H1 (cell line): ENCODE results near the gene DCBLD2. TPM values are rescaled to one million over a fixed set of nuclear protein-coding genes. Genes with fewer than 3 reads are reported as not detected.

ENCODE experiments used
- CTCF ChIA-PET: fragments of 300-600 bp; sonication (Branson Sonifier 250); formaldehyde crosslinking; loops from one replicate; lab custom pipeline; 2021; ENCODE audit not compliant: partially characterized antibody; lab: Charles Lee
- POLR2A ChIA-PET: fragments of 300-600 bp; sonication (Branson Sonifier 250); formaldehyde crosslinking; loops from one replicate; lab custom pipeline; 2021; ENCODE audit warnings: inconsistent platforms; ENCODE audit not compliant: partially characterized antibody; lab: Charles Lee
- DNase-seq, 2 experiments: peaks; one replicate each; pipeline versions ENCODE4 v3.0.0 to v3.0.0-alpha.2; 2010 to 2022; ENCODE audit warnings: low spot score in 2 of 2, low read depth in 1 of 2, mixed read lengths in 1 of 2
- FAIRE-seq: peaks from 2 replicates; lab custom pipeline; 2011; peaks lifted over from hg19 to GRCh38; lab: Jason Lieb, UNC
- H2AFZ ChIP-seq: 2 replicates; pipeline ENCODE4 v1.8.1; 2012; ENCODE audit warnings: low read length, inconsistent platforms
- H2AK5ac ChIP-seq: 2 replicates; pipeline ENCODE4 v1.6.1; 2013; ENCODE audit warnings: low read depth, low read length
- H2BK120ac ChIP-seq: replicated peaks from 2 replicates; pipeline ENCODE3; 2013; ENCODE audit warnings: low read depth, low read length, inconsistent platforms
- H2BK12ac ChIP-seq: 2 replicates; pipeline ENCODE4 v1.6.1; 2013; ENCODE audit warnings: low read depth, low read length
- H2BK15ac ChIP-seq: 2 replicates; pipeline ENCODE4 v1.6.1; 2013; ENCODE audit warnings: low read length
- H2BK20ac ChIP-seq: 2 replicates; pipeline ENCODE4 v1.6.1; 2013; ENCODE audit warnings: low read length
- H2BK5ac ChIP-seq: 2 replicates; pipeline ENCODE4 v1.6.1; 2013; ENCODE audit warnings: low read depth, low read length
- H3K14ac ChIP-seq: 2 replicates; pipeline ENCODE4 v1.6.1; 2013; ENCODE audit warnings: inconsistent platforms; ENCODE audit not compliant: insufficient read length
- H3K18ac ChIP-seq: 2 replicates; pipeline ENCODE4 v1.6.1; 2013; ENCODE audit warnings: low read length; ENCODE audit errors: extremely low read depth
- H3K23ac ChIP-seq: 2 replicates; pipeline ENCODE4 v1.6.1; 2013; ENCODE audit warnings: inconsistent platforms; ENCODE audit not compliant: insufficient read length
- H3K23me2 ChIP-seq: 2 replicates; pipeline ENCODE4 v1.6.1; 2013; ENCODE audit warnings: low read depth, low read length
- H3K27ac ChIP-seq: 2 replicates; pipeline ENCODE4 v1.6.1; 2011; ENCODE audit warnings: low read depth, low read length, inconsistent platforms
- H3K27me3 ChIP-seq, 4 experiments: replicated peaks in 1 of 4; 1 replicate in 1 of 4; 2 replicates in 3 of 4; pipeline versions ENCODE4 v1.6.1 to v1.8.1; 2011 to 2013; ENCODE audit warnings: low read length in 3 of 4, mild to moderate bottlenecking in 3 of 4, inconsistent platforms in 2 of 4, mixed read lengths in 2 of 4, moderate library complexity in 1 of 4; ENCODE audit not compliant: control insufficient read depth in 3 of 4, insufficient read depth in 3 of 4; ENCODE audit errors: extremely low read depth in 1 of 4
- H3K36me3 ChIP-seq, 4 experiments: 2 replicates each; pipeline versions ENCODE4 v1.6.1 to v1.8.1; 2011 to 2013; ENCODE audit warnings: mild to moderate bottlenecking in 4 of 4, low read length in 3 of 4, moderate library complexity in 2 of 4, control low read depth in 1 of 4, inconsistent platforms in 1 of 4; ENCODE audit not compliant: insufficient read depth in 4 of 4, control insufficient read depth in 2 of 4
- H3K4ac ChIP-seq: replicated peaks from 2 replicates; pipeline ENCODE3; 2013; ENCODE audit warnings: low read length, low read depth, mixed read lengths, inconsistent platforms; ENCODE audit not compliant: insufficient read length
- H3K4me1 ChIP-seq, 4 experiments: replicated peaks in 1 of 4; 1 replicate in 1 of 4; 2 replicates in 3 of 4; pipeline versions ENCODE4 v1.6.1 to v1.8.1; 2011 to 2013; ENCODE audit warnings: low read length in 3 of 4, inconsistent platforms in 2 of 4, mixed read lengths in 1 of 4; ENCODE audit not compliant: insufficient read depth in 4 of 4, control insufficient read depth in 3 of 4
- H3K4me2 ChIP-seq, 2 experiments: 2 replicates each; pipeline versions ENCODE4 v1.6.1 to v1.8.1; 2011 to 2013; ENCODE audit warnings: low read depth in 2 of 2, low read length in 2 of 2, control low read depth in 1 of 2, inconsistent platforms in 1 of 2, mild to moderate bottlenecking in 1 of 2; ENCODE audit not compliant: insufficient read depth in 1 of 2
- H3K4me3 ChIP-seq, 4 experiments: fragments of 200-600, 300-600 bp in 1 of 4; sonication (generic), shearing (Covaris generic), sonication (Bioruptor Twin) in 1 of 4; 2 replicates each; pipeline versions ENCODE4 v1.5.1 to v1.8.1; 2011 to 2016; ENCODE audit warnings: low read length in 4 of 4, low read depth in 3 of 4, control low read depth in 2 of 4, inconsistent platforms in 2 of 4, mild to moderate bottlenecking in 2 of 4, mixed read lengths in 1 of 4, moderate library complexity in 1 of 4; ENCODE audit not compliant: insufficient read depth in 2 of 4; ENCODE audit errors: extremely low read depth in 1 of 4
- H3K56ac ChIP-seq: replicated peaks from 2 replicates; pipeline ENCODE3; 2013; ENCODE audit warnings: low read depth, mild to moderate bottlenecking, mixed read lengths, low read length, inconsistent platforms; ENCODE audit not compliant: insufficient read length
- H3K79me1 ChIP-seq: 2 replicates; pipeline ENCODE4 v1.6.1; 2013; ENCODE audit warnings: low read depth, low read length, control low read depth
- H3K79me2 ChIP-seq, 2 experiments: 2 replicates each; pipeline versions ENCODE4 v1.6.1 to v1.8.1; 2012 to 2013; ENCODE audit warnings: low read length in 2 of 2, mild to moderate bottlenecking in 2 of 2, inconsistent platforms in 1 of 2; ENCODE audit not compliant: insufficient read depth in 2 of 2, control insufficient read depth in 1 of 2
- H3K9ac ChIP-seq, 4 experiments: replicated peaks in 1 of 4; 1 replicate in 1 of 4; 2 replicates in 3 of 4; pipeline versions ENCODE4 v1.6.1 to v1.8.1; 2011 to 2013; ENCODE audit warnings: low read depth in 3 of 4, low read length in 3 of 4, control low read depth in 2 of 4, mild to moderate bottlenecking in 2 of 4, moderate library complexity in 2 of 4, inconsistent platforms in 1 of 4; ENCODE audit errors: extremely low read depth in 1 of 4
- H3K9me3 ChIP-seq, 2 experiments: 2 replicates each; pipeline versions ENCODE4 v1.6.1 to v1.8.1; 2012 to 2013; ENCODE audit warnings: mild to moderate bottlenecking in 2 of 2, moderate library complexity in 2 of 2, control low read depth in 1 of 2, inconsistent platforms in 1 of 2, low read depth in 1 of 2, low read length in 1 of 2, mixed read lengths in 1 of 2; ENCODE audit not compliant: insufficient read depth in 2 of 2
- H4K20me1 ChIP-seq, 2 experiments: replicated peaks in 1 of 2; 2 replicates each; pipeline versions ENCODE3 to v1.8.1; 2011 to 2013; ENCODE audit warnings: inconsistent platforms in 2 of 2, low read length in 2 of 2, mild to moderate bottlenecking in 1 of 2; ENCODE audit not compliant: insufficient read depth in 2 of 2, control insufficient read depth in 1 of 2
- H4K5ac ChIP-seq: 2 replicates; pipeline ENCODE4 v1.6.1; 2013; ENCODE audit warnings: low read length, low read depth, mixed read lengths, inconsistent platforms; ENCODE audit not compliant: insufficient read length
- H4K8ac ChIP-seq: 2 replicates; pipeline ENCODE4 v1.8.0; 2013; ENCODE audit warnings: mild to moderate bottlenecking, moderate library complexity, low read length, inconsistent platforms; ENCODE audit not compliant: insufficient read depth; ENCODE audit errors: extremely low read depth
- H4K91ac ChIP-seq: replicated peaks from 2 replicates; pipeline ENCODE3; 2013; ENCODE audit warnings: low read length, mixed read lengths, inconsistent platforms; ENCODE audit not compliant: insufficient read length
- BRCA1 ChIP-seq: IDR thresholded peaks from 2 replicates; pipeline ENCODE4 v1.6.1; 2012; ENCODE audit warnings: low read depth, low read length, improper control_type of control experiment
- CHD2 ChIP-seq: IDR thresholded peaks from 2 replicates; pipeline ENCODE4 v1.6.1; 2012; ENCODE audit warnings: low read length, improper control_type of control experiment
- E2F6 ChIP-seq: IDR thresholded peaks from 2 replicates; pipeline ENCODE4 v1.6.1; 2012; ENCODE audit warnings: inconsistent platforms
- GABPA ChIP-seq: IDR thresholded peaks from 2 replicates; pipeline ENCODE4 v1.6.1; 2011; ENCODE audit warnings: mild to moderate bottlenecking, low read length, moderate library complexity, borderline replicate concordance; ENCODE audit not compliant: insufficient read depth
- NANOG ChIP-seq: IDR thresholded peaks from 2 replicates; pipeline ENCODE4 v1.6.1; 2011; ENCODE audit warnings: low read length, low read depth, mild to moderate bottlenecking, inconsistent platforms; ENCODE audit not compliant: insufficient read depth, poor library complexity, severe bottlenecking
- RFX5 ChIP-seq: IDR thresholded peaks from 2 replicates; pipeline ENCODE4 v1.6.1; 2011; ENCODE audit warnings: low read depth, low read length, improper control_type of control experiment, borderline replicate concordance
- SP2 ChIP-seq: IDR thresholded peaks from 2 replicates; pipeline ENCODE4 v1.6.1; 2012; ENCODE audit warnings: mild to moderate bottlenecking, low read length, inconsistent platforms
- USF2 ChIP-seq: IDR thresholded peaks from 2 replicates; pipeline ENCODE4 v1.6.1; 2011; ENCODE audit warnings: low read length, improper control_type of control experiment
- ZNF274 ChIP-seq: IDR thresholded peaks from 2 replicates; pipeline ENCODE4 v1.7.0; 2012; ENCODE audit warnings: low read length, borderline replicate concordance; ENCODE audit errors: extremely low read depth
- WGBS, 2 experiments: shearing (Covaris generic) in 1 of 2; methylation state at CpG; one replicate each; pipeline versions ENCODE4 v1.1.6 to v1.1.7; 2013 to 2015; ENCODE audit warnings: low lambda C conversion rate in 2 of 2, mixed read lengths in 2 of 2, inconsistent platforms in 1 of 2, low coverage in 1 of 2, missing lambda C conversion rate in 1 of 2; ENCODE audit not compliant: insufficient replicate concordance in 2 of 2, insufficient coverage in 1 of 2, insufficient read length in 1 of 2; ENCODE audit errors: extremely low coverage in 1 of 2, missing lambda C conversion rate in 1 of 2; 5-methylcytosine and 5-hydroxymethylcytosine counted together
- polyA plus RNA-seq, 7 experiments: library from polyadenylated mRNA; depleted of rRNA in 3 of 7; stranded (reverse) in 5 of 7; unstranded in 2 of 7; fragments of >200 nt in 5 of 7; fragments of 200-250 nt in 2 of 7; gene quantifications; 1 replicate in 5 of 7; 2 replicates in 1 of 7; 4 replicates in 1 of 7; pipeline versions ENCODE4 v1.2.1 to v1.2.3, GENCODE V29; 2011 to 2013; ENCODE audit warnings: missing spikeins in 2 of 7, mixed read lengths in 2 of 7
- total RNA-seq: library from RNA; stranded (reverse); fragmentation: NEBNext Ultra II Directional; extraction: Animal tissue kit (Norgen Biotek cat#: 25700); gene quantifications from 2 replicates; pipeline ENCODE4 v1.2.1, GENCODE V29; 2021
- TF ChIP-seq, protein P1 (sequence below), 3 experiments: IDR thresholded peaks; 1 replicate in 2 of 3; 2 replicates in 1 of 3; pipeline versions ENCODE4 v1.5.1 to v1.6.1; 2011; ENCODE audit warnings: low read length in 3 of 3, mild to moderate bottlenecking in 3 of 3, inconsistent platforms in 2 of 3, low read depth in 1 of 3, moderate library complexity in 1 of 3; ENCODE audit not compliant: insufficient read depth in 1 of 3; ENCODE audit errors: control extremely low read depth in 1 of 3

The DCBLD2 gene
- total and polyA plus RNA-seq, 2 of the 8 experiments (the other 6 are each of a cell fraction or from before 2014, with no cell fraction given), result 19.6 to 63.8 TPM

GRCh38 chr3:98912448-98912847 is 11.0 kb upstream of the DCBLD2 start:
- no peak overlapping the region for H3K27ac ChIP-seq
- H3K79me1 ChIP-seq, result no peaks in the 10 kb centered on the region
- H3K23ac ChIP-seq, result no peak overlapping the region
- no peak overlapping the region for H3K4me3 ChIP-seq
- no peak overlapping the region for H2BK120ac ChIP-seq
- WGBS, 2 experiments, result 87% methylated on average over 1 of the region's 1 CpG; no CpG with 5 or more reads in 1 of the 2 experiments
- H2BK12ac ChIP-seq, result no peak overlapping the region
- H3K23me2 ChIP-seq, result no peaks in the 10 kb centered on the region
- no peak overlapping the region for H2BK20ac ChIP-seq
- H3K4me1 ChIP-seq, result no peaks in the 10 kb centered on the region
- no peak overlapping the region for H3K4me2 ChIP-seq
- no peak overlapping the region for H2BK5ac ChIP-seq
- no peaks in the 10 kb centered on the region for H3K79me2 ChIP-seq
- H3K56ac ChIP-seq, result no peak overlapping the region
- POLR2A ChIA-PET, result no interaction called here
- CTCF ChIA-PET, result no interaction called here
- H2AK5ac ChIP-seq, result no peak overlapping the region
- H4K20me1 ChIP-seq, result no peaks in the 10 kb centered on the region
- no peaks in the 10 kb centered on the region for H3K36me3 ChIP-seq
- no peak overlapping the region for H4K5ac ChIP-seq
- H3K14ac ChIP-seq, result no peak overlapping the region
- no peak overlapping the region for H4K91ac ChIP-seq
- no peaks in the 10 kb centered on the region for H3K27me3 ChIP-seq
- H3K18ac ChIP-seq, result no peak overlapping the region
- DNase-seq (no peak), FAIRE-seq (no peak)
- no peak overlapping the region for H3K9ac ChIP-seq
- TF ChIP-seq, protein P1, sequence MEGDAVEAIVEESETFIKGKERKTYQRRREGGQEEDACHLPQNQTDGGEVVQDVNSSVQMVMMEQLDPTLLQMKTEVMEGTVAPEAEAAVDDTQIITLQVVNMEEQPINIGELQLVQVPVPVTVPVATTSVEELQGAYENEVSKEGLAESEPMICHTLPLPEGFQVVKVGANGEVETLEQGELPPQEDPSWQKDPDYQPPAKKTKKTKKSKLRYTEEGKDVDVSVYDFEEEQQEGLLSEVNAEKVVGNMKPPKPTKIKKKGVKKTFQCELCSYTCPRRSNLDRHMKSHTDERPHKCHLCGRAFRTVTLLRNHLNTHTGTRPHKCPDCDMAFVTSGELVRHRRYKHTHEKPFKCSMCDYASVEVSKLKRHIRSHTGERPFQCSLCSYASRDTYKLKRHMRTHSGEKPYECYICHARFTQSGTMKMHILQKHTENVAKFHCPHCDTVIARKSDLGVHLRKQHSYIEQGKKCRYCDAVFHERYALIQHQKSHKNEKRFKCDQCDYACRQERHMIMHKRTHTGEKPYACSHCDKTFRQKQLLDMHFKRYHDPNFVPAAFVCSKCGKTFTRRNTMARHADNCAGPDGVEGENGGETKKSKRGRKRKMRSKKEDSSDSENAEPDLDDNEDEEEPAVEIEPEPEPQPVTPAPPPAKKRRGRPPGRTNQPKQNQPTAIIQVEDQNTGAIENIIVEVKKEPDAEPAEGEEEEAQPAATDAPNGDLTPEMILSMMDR (IDR thresholded peaks at IDR 0.05; ENCODE audit: control extremely low read depth in 1 of 3, insufficient read depth in 1 of 3, low read depth in 1 of 3, low read length in 3 of 3), result no peak
- TF ChIP-seq ZNF274, result no peak
- TF ChIP-seq E2F6, result no peak
- no peak for TF ChIP-seq CHD2
- no peak for TF ChIP-seq SP2
- TF ChIP-seq RFX5, result no peak
- TF ChIP-seq NANOG, result no peak
- no peak for TF ChIP-seq BRCA1
- TF ChIP-seq USF2, result no peak
- TF ChIP-seq GABPA, result no peak
- H2AFZ ChIP-seq, result no peak overlapping the region
- no peak overlapping the region for H4K8ac ChIP-seq
- H3K9me3 ChIP-seq, result peaks cover 0 to 4% of the 10 kb centered on the region in 2 experiments; a peak in 2 of 4 replicates
- no peak overlapping the region for H2BK15ac ChIP-seq
- no peak overlapping the region for H3K4ac ChIP-seq
